ENCODE measurements around the gene GNL1. TPM values are rescaled to one million over a fixed set of nuclear protein-coding genes. Genes with fewer than 3 reads are reported as not detected.

The GNL1 gene
- total RNA-seq, 1 experiment from 2014 or later: 34.7 TPM

DNA sequence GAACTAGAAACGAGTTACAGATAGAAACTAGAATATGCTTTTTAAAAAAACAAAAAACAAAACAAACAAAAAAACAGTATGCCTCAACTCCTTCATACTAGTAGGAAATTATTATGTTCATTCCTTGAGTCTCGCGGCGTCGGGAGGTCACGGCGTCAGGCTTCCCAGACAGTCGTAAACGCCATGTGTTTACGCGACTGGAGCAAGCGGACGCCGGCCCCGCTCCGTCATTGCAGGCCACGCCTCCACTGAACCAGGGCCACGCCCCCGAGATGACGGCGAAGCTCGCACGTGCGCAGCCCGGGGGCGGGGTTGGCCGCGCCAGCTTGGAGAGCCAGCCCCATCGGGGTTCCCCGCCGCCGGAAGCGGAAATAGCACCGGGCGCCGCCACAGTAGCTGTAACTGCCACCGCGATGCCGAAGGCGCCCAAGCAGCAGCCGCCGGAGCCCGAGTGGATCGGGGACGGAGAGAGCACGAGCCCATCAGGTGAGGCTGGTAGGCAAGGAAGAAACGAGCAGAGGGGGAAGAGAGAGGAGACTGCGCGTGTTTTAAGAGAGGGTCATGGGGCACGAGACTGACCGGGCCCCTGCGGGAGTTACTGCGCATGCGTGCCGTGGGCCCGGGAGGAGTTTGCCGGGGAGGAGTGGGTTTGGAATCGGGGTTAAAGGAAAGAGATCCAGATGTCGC is 14.9 kb upstream of the GNL1 start, which contains the start of gene ABCF1:
TSS of gene ABCF1 (plus strand) at position 368 of the 687 bp plus-strand sequence. CDS start at position 414, 46 bp downstream.
- H3F3A ChIP-seq (ENCODE audit: low read length, unreplicated experiment): no peaks in the 10 kb centered on the region
- H3K79me2 ChIP-seq (ENCODE audit: low read length): peaks cover 54% of the 10 kb centered on the region
- peak within 1 kb of the TSS; percentile 82 for H3K4me3 ChIP-seq (ENCODE audit: low read length)
- H3K27me3 ChIP-seq (ENCODE audit: low read length): no peaks in the 10 kb centered on the region
- H2AFZ ChIP-seq (ENCODE audit: low read length): peak within 1 kb of the TSS; percentile 86
- BruUV-seq (replicated peaks): no TSS peak
- H3K27ac ChIP-seq (ENCODE audit: low read length): peak within 1 kb of the TSS; percentile 75
- H4K20me1 ChIP-seq (ENCODE audit: low read length): peaks cover 35% of the 10 kb centered on the region
- H3K9me2 ChIP-seq (replicated peaks; ENCODE audit: low read length): no peaks in the 10 kb centered on the region
- H3K4me1 ChIP-seq (ENCODE audit: insufficient read depth, low read length): peaks cover 32% of the 10 kb centered on the region
- CTCF ChIA-PET: interaction anchor here (0.7 to 1.0 kb wide), 3 partner anchors 26 to 75 kb away, joined by 3 to 9 read pairs (median 3); no protein-coding TSS in a partner anchor
- DNase-seq: peak; percentile 99
- no peaks in the 10 kb centered on the region for H3K36me3 ChIP-seq (ENCODE audit: low read depth, low read length)
- intact Hi-C loops (cut with micrococcal nuclease): no loop called here
- peak; percentile 92 for ATAC-seq
- TF ChIP-seq EZH2phosphoT487 (IDR thresholded peaks at IDR 0.05; ENCODE audit: borderline replicate concordance, low read length) (no peak), EZH2 (IDR thresholded peaks at IDR 0.05; ENCODE audit: low read length, unreplicated experiment) (no peak)
- TF ChIP-seq, protein P1, sequence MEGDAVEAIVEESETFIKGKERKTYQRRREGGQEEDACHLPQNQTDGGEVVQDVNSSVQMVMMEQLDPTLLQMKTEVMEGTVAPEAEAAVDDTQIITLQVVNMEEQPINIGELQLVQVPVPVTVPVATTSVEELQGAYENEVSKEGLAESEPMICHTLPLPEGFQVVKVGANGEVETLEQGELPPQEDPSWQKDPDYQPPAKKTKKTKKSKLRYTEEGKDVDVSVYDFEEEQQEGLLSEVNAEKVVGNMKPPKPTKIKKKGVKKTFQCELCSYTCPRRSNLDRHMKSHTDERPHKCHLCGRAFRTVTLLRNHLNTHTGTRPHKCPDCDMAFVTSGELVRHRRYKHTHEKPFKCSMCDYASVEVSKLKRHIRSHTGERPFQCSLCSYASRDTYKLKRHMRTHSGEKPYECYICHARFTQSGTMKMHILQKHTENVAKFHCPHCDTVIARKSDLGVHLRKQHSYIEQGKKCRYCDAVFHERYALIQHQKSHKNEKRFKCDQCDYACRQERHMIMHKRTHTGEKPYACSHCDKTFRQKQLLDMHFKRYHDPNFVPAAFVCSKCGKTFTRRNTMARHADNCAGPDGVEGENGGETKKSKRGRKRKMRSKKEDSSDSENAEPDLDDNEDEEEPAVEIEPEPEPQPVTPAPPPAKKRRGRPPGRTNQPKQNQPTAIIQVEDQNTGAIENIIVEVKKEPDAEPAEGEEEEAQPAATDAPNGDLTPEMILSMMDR (conservative IDR thresholded peaks at IDR 0.05; ENCODE audit: low read depth, low read length): no peak
- H3K9me3 ChIP-seq (ENCODE audit: low read length): no peaks in the 10 kb centered on the region
- H3K4me2 ChIP-seq (ENCODE audit: low read length): peak within 1 kb of the TSS; percentile 95
- peak within 1 kb of the TSS; percentile 91 for H3K9ac ChIP-seq (ENCODE audit: low read length)
- POLR2A ChIA-PET (ENCODE audit: unreplicated experiment): interaction anchor here (0.5 to 1.1 kb wide), 5 partner anchors 14 to 242 kb away, joined by 3 to 6 read pairs (median 4); no protein-coding TSS in a partner anchor

DNA sequence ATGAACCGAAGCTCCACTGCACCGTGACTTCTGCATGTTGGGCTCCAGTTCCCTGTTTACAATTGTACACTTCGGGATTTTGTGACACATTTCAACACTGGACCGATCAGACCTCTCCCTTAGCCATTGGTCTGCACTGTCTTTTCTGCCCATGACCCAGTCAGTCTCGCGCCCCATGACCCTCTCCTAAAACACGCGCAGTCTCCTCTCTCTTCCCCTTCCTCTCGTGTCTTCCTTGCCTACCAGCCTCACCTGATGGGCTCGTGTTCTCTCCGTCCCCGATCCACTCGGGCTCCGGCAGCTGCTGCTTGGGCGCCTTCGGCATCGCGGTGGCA is 14.4 kb upstream of the GNL1 start:
- Histone ChIP-seq H3K36me3 (ENCODE audit: low read depth, low read length) (no peaks in the 10 kb centered on the region), H3K79me2 (ENCODE audit: low read length) (peaks cover 49% of the 10 kb centered on the region), H2AFZ (ENCODE audit: low read length) (peak overlapping the region; percentile 86), H3K4me1 (ENCODE audit: insufficient read depth, low read length) (peaks cover 32% of the 10 kb centered on the region), H4K20me1 (ENCODE audit: low read length) (peaks cover 31% of the 10 kb centered on the region), H3K4me2 (ENCODE audit: low read length) (peak overlapping the region; percentile 95), H3K9ac (ENCODE audit: low read length) (peak overlapping the region; percentile 91), H3F3A (ENCODE audit: low read length, unreplicated experiment) (peaks cover under 1% of the 10 kb centered on the region), H3K27ac (ENCODE audit: low read length) (0 out of 2 replicates have a peak overlapping the region, but pooled peaks have one; percentile 2), H3K9me3 (ENCODE audit: low read length) (no peaks in the 10 kb centered on the region), H3K9me2 (replicated peaks; ENCODE audit: low read length) (no peaks in the 10 kb centered on the region), H3K27me3 (ENCODE audit: low read length) (no peaks in the 10 kb centered on the region), H3K4me3 (ENCODE audit: low read length) (peak overlapping the region; percentile 82)
- CTCF ChIA-PET: interaction anchor here (0.8 to 1.0 kb wide), 2 partner anchors 41 to 74 kb away, joined by 3 read pairs; no protein-coding TSS in a partner anchor
- TSS peak; percentile 78 for BruUV-seq (replicated peaks)
- no peak for TF ChIP-seq EZH2 (IDR thresholded peaks at IDR 0.05; ENCODE audit: low read length, unreplicated experiment)
- TF ChIP-seq, protein P1 (conservative IDR thresholded peaks at IDR 0.05; ENCODE audit: low read depth, low read length): no peak
- no peak for TF ChIP-seq EZH2phosphoT487 (IDR thresholded peaks at IDR 0.05; ENCODE audit: borderline replicate concordance, low read length)
- intact Hi-C loops (cut with micrococcal nuclease): no loop called here
- POLR2A ChIA-PET (ENCODE audit: unreplicated experiment): interaction anchor here (0.5 to 1.1 kb wide), 4 partner anchors 13 to 153 kb away, joined by 3 to 6 read pairs (median 4); no protein-coding TSS in a partner anchor
- ATAC-seq: peak; percentile 20
- no peak for DNase-seq

DNA sequence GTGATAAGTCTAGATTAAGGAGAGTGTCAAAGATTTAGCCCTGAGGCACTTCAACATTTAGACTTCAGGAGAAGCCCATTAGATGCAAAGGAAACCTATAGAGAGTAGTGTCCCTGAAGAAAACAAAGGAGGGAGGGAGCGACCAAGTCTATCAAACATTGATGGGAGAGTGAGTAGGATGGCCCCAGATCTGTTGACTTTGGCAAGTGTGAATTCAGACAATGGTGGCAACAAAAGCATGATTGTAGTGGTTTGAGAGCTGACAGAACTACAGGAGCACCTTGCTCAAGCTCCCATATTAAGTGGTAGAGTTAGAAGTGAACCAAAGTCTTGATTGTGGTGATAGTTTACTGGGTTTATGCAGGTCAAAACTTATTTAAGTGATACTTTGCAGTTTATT is 14.0 kb upstream of the GNL1 start:
- Histone ChIP-seq H3K4me3 (ENCODE audit: low read length) (peak overlapping the region; percentile 82), H3K27ac (ENCODE audit: low read length) (no peak overlapping the region), H3K4me1 (ENCODE audit: insufficient read depth, low read length) (peaks cover 32% of the 10 kb centered on the region), H2AFZ (ENCODE audit: low read length) (peak overlapping the region; percentile 86), H3F3A (ENCODE audit: low read length, unreplicated experiment) (peaks cover 3% of the 10 kb centered on the region), H3K9ac (ENCODE audit: low read length) (peak overlapping the region; percentile 91), H4K20me1 (ENCODE audit: low read length) (peaks cover 27% of the 10 kb centered on the region), H3K9me2 (replicated peaks; ENCODE audit: low read length) (no peaks in the 10 kb centered on the region), H3K9me3 (ENCODE audit: low read length) (no peaks in the 10 kb centered on the region), H3K4me2 (ENCODE audit: low read length) (peak overlapping the region; percentile 95), H3K27me3 (ENCODE audit: low read length) (no peaks in the 10 kb centered on the region), H3K79me2 (ENCODE audit: low read length) (peaks cover 44% of the 10 kb centered on the region), H3K36me3 (ENCODE audit: low read depth, low read length) (no peaks in the 10 kb centered on the region)
- no peak for ATAC-seq
- DNase-seq: no peak
- intact Hi-C loops (cut with micrococcal nuclease): no loop called here
- ChIA-PET POLR2A (ENCODE audit: unreplicated experiment) (interaction anchor here (0.5 to 1.1 kb wide), 2 partner anchors 13 to 45 kb away, joined by 3 to 11 read pairs; no protein-coding TSS in a partner anchor), CTCF (no interaction called here)
- BruUV-seq (replicated peaks): no TSS peak
- no peak for TF ChIP-seq EZH2 (IDR thresholded peaks at IDR 0.05; ENCODE audit: low read length, unreplicated experiment)
- TF ChIP-seq, protein P1 (conservative IDR thresholded peaks at IDR 0.05; ENCODE audit: low read depth, low read length): no peak
- TF ChIP-seq EZH2phosphoT487 (IDR thresholded peaks at IDR 0.05; ENCODE audit: borderline replicate concordance, low read length): no peak
